GM21381 (cell line): ENCODE measurements around the gene NRTN.
"Not testable (repeated sequence)": the region's sequence is repeated elsewhere in the genome, so short reads cannot be mapped to it uniquely, and the experiment has no call there.

ENCODE experiments used
- ATAC-seq: cut with Tn5 transposase; IDR thresholded peaks from one replicate; pipeline ENCODE4 v1.9.1; 2021; ENCODE audit warnings: mild to moderate bottlenecking, moderate library complexity; ENCODE audit not compliant: unreplicated experiment

NRTN gene

GRCh38 chr19:5804516-5805461 lies at the start of gene NRTN:
TSS of gene NRTN (plus strand) at chr19:5805067. CDS start at chr19:5824166, 19,099 bp downstream.
- ATAC-seq = no peak

GRCh38 chr19:5762608-5763217 lies 42.2 kb upstream of the NRTN start:
- ATAC-seq = no peak

- no peak for ATAC-seq
Observed at GRCh38 chr19:5765220-5765619, 39.6 kb upstream of the NRTN start.

- ATAC-seq = no peak
Observed at GRCh38 chr19:5767949-5768348, 36.9 kb upstream of the NRTN start.

- no peak for ATAC-seq
Observed at GRCh38 chr19:5772416-5772815, 32.5 kb upstream of the NRTN start.

GRCh38 chr19:5773276-5773675 lies 31.6 kb upstream of the NRTN start:
- ATAC-seq = no peak

- no peak for ATAC-seq
Observed at GRCh38 chr19:5774921-5775320, 29.9 kb upstream of the NRTN start.

GRCh38 chr19:5775668-5776309 lies 29.1 kb upstream of the NRTN start:
- ATAC-seq = no peak

- ATAC-seq = no peak
Observed at GRCh38 chr19:5778402-5778801, 26.5 kb upstream of the NRTN start.

- ATAC-seq = not testable (repeated sequence)
Observed at GRCh38 chr19:5780916-5781315, 24.0 kb upstream of the NRTN start.

- ATAC-seq = no peak
Observed at GRCh38 chr19:5782322-5782721, 22.5 kb upstream of the NRTN start.

GRCh38 chr19:5782945-5783919 lies 21.6 kb upstream of the NRTN start:
- no peak for ATAC-seq

- ATAC-seq = no peak
Observed at GRCh38 chr19:5784581-5785147, 20.2 kb upstream of the NRTN start, which contains the start of gene PRR22. TSS of gene PRR22 (minus strand) at chr19:5784746. CDS start at chr19:5784660, 86 bp downstream.

GRCh38 chr19:5785423-5785822 lies 19.4 kb upstream of the NRTN start:
- ATAC-seq = no peak

- no peak for ATAC-seq
Observed at GRCh38 chr19:5786593-5787408, 18.1 kb upstream of the NRTN start.

- no peak for ATAC-seq
Observed at GRCh38 chr19:5787409-5788182, 17.3 kb upstream of the NRTN start.

GRCh38 chr19:5788422-5788821 lies 16.4 kb upstream of the NRTN start:
- no peak for ATAC-seq

- ATAC-seq = no peak
Observed at GRCh38 chr19:5789351-5789761, 15.5 kb upstream of the NRTN start.
